ENCODE results near the gene SUGP2.

- TF ChIP-seq, protein P1, sequence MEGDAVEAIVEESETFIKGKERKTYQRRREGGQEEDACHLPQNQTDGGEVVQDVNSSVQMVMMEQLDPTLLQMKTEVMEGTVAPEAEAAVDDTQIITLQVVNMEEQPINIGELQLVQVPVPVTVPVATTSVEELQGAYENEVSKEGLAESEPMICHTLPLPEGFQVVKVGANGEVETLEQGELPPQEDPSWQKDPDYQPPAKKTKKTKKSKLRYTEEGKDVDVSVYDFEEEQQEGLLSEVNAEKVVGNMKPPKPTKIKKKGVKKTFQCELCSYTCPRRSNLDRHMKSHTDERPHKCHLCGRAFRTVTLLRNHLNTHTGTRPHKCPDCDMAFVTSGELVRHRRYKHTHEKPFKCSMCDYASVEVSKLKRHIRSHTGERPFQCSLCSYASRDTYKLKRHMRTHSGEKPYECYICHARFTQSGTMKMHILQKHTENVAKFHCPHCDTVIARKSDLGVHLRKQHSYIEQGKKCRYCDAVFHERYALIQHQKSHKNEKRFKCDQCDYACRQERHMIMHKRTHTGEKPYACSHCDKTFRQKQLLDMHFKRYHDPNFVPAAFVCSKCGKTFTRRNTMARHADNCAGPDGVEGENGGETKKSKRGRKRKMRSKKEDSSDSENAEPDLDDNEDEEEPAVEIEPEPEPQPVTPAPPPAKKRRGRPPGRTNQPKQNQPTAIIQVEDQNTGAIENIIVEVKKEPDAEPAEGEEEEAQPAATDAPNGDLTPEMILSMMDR (IDR thresholded peaks at IDR 0.05), result no peak
- no peak for TF ChIP-seq POLR2A (IDR thresholded peaks at IDR 0.05)
Measured at GRCh38 chr19:19043881-19044280, 10.6 kb upstream of the SUGP2 start.

Measured in upper lobe of left lung (tissue), 4 donors.